ENCODE measurements around the gene MYO7B. TPM values are rescaled to one million over a fixed set of nuclear protein-coding genes. Genes with fewer than 3 reads are reported as not detected.

The MYO7B gene
- total and polyA plus RNA-seq, 9 of the 15 experiments (the other 6 are each of a cell fraction or from before 2014, with no cell fraction given), result 0.08 TPM; not detected in 8

- BruUV-seq (replicated peaks), result no TSS peak
- in situ Hi-C loops (cut with MboI), result no loop called here
- intact Hi-C loops (cut with micrococcal nuclease), result no loop called here
- FAIRE-seq (no peak), ATAC-seq (no peak), DNase-seq (ENCODE audit: extremely low read depth in 1 of 4, low spot score in 3 of 4) (no peak)
- H3K27me3 ChIP-seq (ENCODE audit: control insufficient read depth in 2 of 2, insufficient read depth in 2 of 2, low read length in 2 of 2), result peaks cover 12 to 52% of the 10 kb centered on the region in 2 experiments
- H3K9ac ChIP-seq (ENCODE audit: insufficient read depth in 1 of 2, low read depth in 2 of 2, low read length in 2 of 2), result no peak overlapping the region
- no peak overlapping the region for H3K27ac ChIP-seq (ENCODE audit: extremely low read depth, low read depth, low read length)
- no peaks in the 10 kb centered on the region for H4K20me1 ChIP-seq (replicated peaks; ENCODE audit: control insufficient read depth, insufficient read depth, low read length)
- H3K79me2 ChIP-seq (ENCODE audit: control insufficient read depth, insufficient read depth, low read length), result no peaks in the 10 kb centered on the region
- CTCF ChIA-PET (ENCODE audit: low intra/inter-chr PET ratio), result no interaction called here
- POLR2A ChIA-PET, result interaction anchor here (0.9 to 1.7 kb wide), 2 partner anchors 10 to 11 kb away, joined by 3 to 8 read pairs; partner anchors contain the start of gene IWS1
- no peak overlapping the region for H2AFZ ChIP-seq (ENCODE audit: low read depth, low read length)
- no peaks in the 10 kb centered on the region for H3K9me3 ChIP-seq (replicated peaks; ENCODE audit: control insufficient read depth, insufficient read depth, low read depth, low read length)
- H3K4me2 ChIP-seq (ENCODE audit: insufficient read depth, low read length), result no peak overlapping the region
- no peaks in the 10 kb centered on the region for H3K36me3 ChIP-seq (ENCODE audit: control insufficient read depth, insufficient read depth, low read length)
- peaks cover 7 to 10% of the 10 kb centered on the region in 2 experiments; a peak in 4 of 5 replicates for H3K4me1 ChIP-seq (replicated peaks in 1 of 2; ENCODE audit: control insufficient read depth in 2 of 2, insufficient read depth in 2 of 2, low read length in 2 of 2)
- 8% methylated on average over 5 of the region's 5 CpGs for WGBS (ENCODE audit: insufficient coverage, low coverage, missing lambda C conversion rate)
- H3K9me1 ChIP-seq (ENCODE audit: control insufficient read depth, insufficient read depth, low read length), result no peaks in the 10 kb centered on the region
- no peak overlapping the region for H3K4me3 ChIP-seq
- no peak for TF ChIP-seq MCM5 (IDR thresholded peaks at IDR 0.05; ENCODE audit: low read depth)
- TF ChIP-seq ETV6 (IDR thresholded peaks at IDR 0.05; ENCODE audit: borderline replicate concordance in 1 of 2, low read depth in 2 of 2, low read length in 1 of 2), result no peak
- no peak for TF ChIP-seq ETV6 (CRISPR knock-in tag; IDR thresholded peaks at IDR 0.05; ENCODE audit: borderline replicate concordance)
- TF ChIP-seq ZNF184 (CRISPR knock-in tag; IDR thresholded peaks at IDR 0.05), result no peak
- no peak for TF ChIP-seq SNIP1 (IDR thresholded peaks at IDR 0.05; ENCODE audit: low read depth)
- TF ChIP-seq, protein P1, sequence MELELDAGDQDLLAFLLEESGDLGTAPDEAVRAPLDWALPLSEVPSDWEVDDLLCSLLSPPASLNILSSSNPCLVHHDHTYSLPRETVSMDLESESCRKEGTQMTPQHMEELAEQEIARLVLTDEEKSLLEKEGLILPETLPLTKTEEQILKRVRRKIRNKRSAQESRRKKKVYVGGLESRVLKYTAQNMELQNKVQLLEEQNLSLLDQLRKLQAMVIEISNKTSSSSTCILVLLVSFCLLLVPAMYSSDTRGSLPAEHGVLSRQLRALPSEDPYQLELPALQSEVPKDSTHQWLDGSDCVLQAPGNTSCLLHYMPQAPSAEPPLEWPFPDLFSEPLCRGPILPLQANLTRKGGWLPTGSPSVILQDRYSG (tag; conservative IDR thresholded peaks at IDR 0.05; ENCODE audit: low read depth), result no peak
- TF ChIP-seq CEBPB (tag; IDR thresholded peaks at IDR 0.05), result no peak
- TF ChIP-seq ZNF318 (IDR thresholded peaks at IDR 0.05; ENCODE audit: borderline replicate concordance in 1 of 2, low read depth in 1 of 2), result no peak
- no peak for TF ChIP-seq ZBTB33 (CRISPR knock-in tag; IDR thresholded peaks at IDR 0.05)
- TF ChIP-seq ETV1 (tag; conservative IDR thresholded peaks at IDR 0.05; ENCODE audit: low read depth), result no peak
- TF ChIP-seq ZNF165 (CRISPR knock-in tag; IDR thresholded peaks at IDR 0.05; ENCODE audit: borderline replicate concordance), result no peak
- no peak for TF ChIP-seq ADNP (tag; IDR thresholded peaks at IDR 0.05)
Measured at GRCh38 chr2:127537644-127538043, 2.2 kb downstream of the MYO7B start.

Measured in K562 (cell line).